Spinal cord (tissue), 10 donors: Measurements from ENCODE around the gene DKKL1. TPM values are rescaled to one million over a fixed set of nuclear protein-coding genes. Genes with fewer than 3 reads are reported as not detected.
"Not testable (repeated sequence)": the region's sequence is repeated elsewhere in the genome, so short reads cannot be mapped to it uniquely, and the experiment has no call there.

Experiments
- DNase-seq, 6 donors: peaks; one replicate each; pipeline versions ENCODE4 v3.0.0 to v3.0.0-alpha.2; 2013 to 2015; ENCODE audit warnings: low spot score in 6 of 6, low read depth in 4 of 6
- H3K27ac ChIP-seq: one replicate; pipeline ENCODE4 v1.5.1; 2013; ENCODE audit warnings: low read depth, low read length, control low read depth
- H3K27me3 ChIP-seq: one replicate; pipeline ENCODE4 v1.6.1; 2013; ENCODE audit warnings: low read length; ENCODE audit not compliant: control insufficient read depth, insufficient read depth
- H3K36me3 ChIP-seq: one replicate; pipeline ENCODE4 v1.6.1; 2013; ENCODE audit warnings: low read length; ENCODE audit not compliant: control insufficient read depth, insufficient read depth
- H3K4me1 ChIP-seq: one replicate; pipeline ENCODE4 v1.6.1; 2013; ENCODE audit warnings: low read length; ENCODE audit not compliant: control insufficient read depth, insufficient read depth
- H3K4me3 ChIP-seq: one replicate; pipeline ENCODE4 v1.5.1; 2013; ENCODE audit warnings: low read depth, low read length, control low read depth
- H3K9me3 ChIP-seq: one replicate; pipeline ENCODE4 v1.6.1; 2013; ENCODE audit warnings: low read length; ENCODE audit not compliant: control insufficient read depth, insufficient read depth
- WGBS: methylation state at CpG from one replicate; pipeline ENCODE4 v1.1.5; 2013; ENCODE audit warnings: missing lambda C conversion rate; ENCODE audit not compliant: insufficient coverage; 5-methylcytosine and 5-hydroxymethylcytosine counted together
- long read RNA-seq, 4 donors: transcript quantifications; one replicate each; lab custom pipeline, GENCODE V29; 2026
- polyA plus RNA-seq, 2 donors: library from polyadenylated mRNA; unstranded; fragments of 120-200 nt; gene quantifications; one replicate each; pipeline ENCODE4 v1.2.1, GENCODE V29; 2013; ENCODE audit not compliant: insufficient read length in 2 of 2
- total RNA-seq, 2 donors: library from RNA; depleted of rRNA in 1 of 2; stranded (reverse); fragments of 120-200 nt in 1 of 2; fragments of >200 nt in 1 of 2; gene quantifications; one replicate each; pipeline versions ENCODE4 v1.2.3 to v1.2.4, GENCODE V29; 2013 to 2014
- donor health status: healthy.

The DKKL1 gene
- total RNA-seq (1 to 10 TPM in 1 of 2 donors, under 1 TPM in 1; 0.69 to 3.4 TPM), polyA plus RNA-seq (1 to 10 TPM; 2.7 to 3.2 TPM)
- long read RNA-seq, donor 1: 0 reads
- long read RNA-seq, donor 2: 0 reads
- long read RNA-seq, donor 3, partial matches to known transcripts: 0 of 1 reads
- long read RNA-seq, donor 3, other reads (novel, unspliced or antisense): 0 of 1 reads
- long read RNA-seq, donor 4, partial matches to known transcripts: 0 of 2 reads
- long read RNA-seq, donor 4, other reads (novel, unspliced or antisense): 0 of 2 reads

- Histone ChIP-seq H3K27me3 (peaks cover 31% of the 10 kb centered on the region), H3K4me3 (peak within 1 kb of the TSS; percentile 91), H3K9me3 (peaks cover under 1% of the 10 kb centered on the region), H3K4me1 (peaks cover 33% of the 10 kb centered on the region), H3K36me3 (peaks cover 10% of the 10 kb centered on the region), H3K27ac (peak within 1 kb of the TSS; percentile 97)
- DNase-seq: peak in 5 of 6 donors; percentile 38 to 95 (median 59)
- under 1% methylated on average over 46 of the region's 46 CpGs for WGBS
Measured at GRCh38 chr19:49363268-49364082, at the start of gene DKKL1. TSS of gene DKKL1 (plus strand) at chr19:49363877. CDS start at chr19:49363999, 122 bp downstream.

GRCh38 chr19:49315111-49315510, 48.6 kb upstream of the DKKL1 start:
- DNase-seq: peak in 2 of 6 donors; percentile 8 to 46
- 20% methylated on average over 1 of the region's 1 CpG for WGBS
- Histone ChIP-seq H3K36me3 (peaks cover 9% of the 10 kb centered on the region), H3K4me1 (peaks cover 2% of the 10 kb centered on the region), H3K4me3 (no peak overlapping the region), H3K27ac (no peak overlapping the region), H3K27me3 (no peaks in the 10 kb centered on the region), H3K9me3 (peaks cover 3% of the 10 kb centered on the region)

GRCh38 chr19:49316284-49316683, 47.4 kb upstream of the DKKL1 start:
- peaks cover 6% of the 10 kb centered on the region for H3K9me3 ChIP-seq
- H3K27ac ChIP-seq: no peak overlapping the region
- H3K27me3 ChIP-seq: no peaks in the 10 kb centered on the region
- no peak for DNase-seq
- H3K4me1 ChIP-seq: peaks cover 2% of the 10 kb centered on the region
- no peaks in the 10 kb centered on the region for H3K36me3 ChIP-seq
- H3K4me3 ChIP-seq: no peak overlapping the region

GRCh38 chr19:49318296-49318695, 45.4 kb upstream of the DKKL1 start:
- H3K4me1 ChIP-seq: peaks cover 2% of the 10 kb centered on the region
- DNase-seq: no peak
- H3K4me3 ChIP-seq: no peak overlapping the region
- peaks cover 6% of the 10 kb centered on the region for H3K9me3 ChIP-seq
- no peaks in the 10 kb centered on the region for H3K36me3 ChIP-seq
- H3K27me3 ChIP-seq: no peaks in the 10 kb centered on the region
- no peak overlapping the region for H3K27ac ChIP-seq

- Histone ChIP-seq H3K36me3 (peaks cover 5% of the 10 kb centered on the region), H3K27me3 (no peaks in the 10 kb centered on the region), H3K4me3 (no peak within 1 kb of the TSS), H3K27ac (no peak within 1 kb of the TSS), H3K9me3 (peaks cover 3% of the 10 kb centered on the region), H3K4me1 (no peaks in the 10 kb centered on the region)
- no peak for DNase-seq
- 94% methylated on average over 31 of the region's 38 CpGs for WGBS
Measured at GRCh38 chr19:49324801-49325576, 38.7 kb upstream of the DKKL1 start, which contains the start of gene SLC6A16. TSS of gene SLC6A16 (minus strand) at chr19:49325191. CDS start at chr19:49311347, 13,844 bp downstream.

GRCh38 chr19:49325756-49326155, 37.9 kb upstream of the DKKL1 start:
- DNase-seq, H3K4me3 ChIP-seq, H3K27me3 ChIP-seq, H3K36me3 ChIP-seq, H3K27ac ChIP-seq, H3K4me1 ChIP-seq, H3K9me3 ChIP-seq: not testable (repeated sequence)
- WGBS: 95% methylated on average over 11 of the region's 13 CpGs

GRCh38 chr19:49326165-49326704, 37.4 kb upstream of the DKKL1 start:
- Histone ChIP-seq H3K27ac (no peak overlapping the region), H3K4me1 (peaks cover 3% of the 10 kb centered on the region)
- WGBS: no CpG with 5 or more reads among the region's 3 CpGs

GRCh38 chr19:49327878-49328544, 35.7 kb upstream of the DKKL1 start:
- H3K9me3 ChIP-seq: no peaks in the 10 kb centered on the region
- no peak overlapping the region for H3K27ac ChIP-seq
- H3K4me1 ChIP-seq: peaks cover 3% of the 10 kb centered on the region
- no peaks in the 10 kb centered on the region for H3K27me3 ChIP-seq
- WGBS: 42% methylated on average over 1 of the region's 2 CpGs
- H3K36me3 ChIP-seq: peaks cover 5% of the 10 kb centered on the region
- DNase-seq: no peak
- no peak overlapping the region for H3K4me3 ChIP-seq

More at GRCh38 chr19:49326165-49326704, 37.4 kb upstream of the DKKL1 start:
- no peak for DNase-seq
- H3K4me3 ChIP-seq: no peak overlapping the region
- H3K36me3 ChIP-seq: peaks cover 5% of the 10 kb centered on the region
- H3K27me3 ChIP-seq: no peaks in the 10 kb centered on the region
- H3K9me3 ChIP-seq: no peaks in the 10 kb centered on the region

- H3K9me3 ChIP-seq: no peaks in the 10 kb centered on the region
- H3K36me3 ChIP-seq: peaks cover 5% of the 10 kb centered on the region
- WGBS: no CpG with 5 or more reads among the region's 2 CpGs
- H3K27ac ChIP-seq: no peak overlapping the region
- H3K4me3 ChIP-seq: no peak overlapping the region
- no peak for DNase-seq
- H3K4me1 ChIP-seq: peaks cover 3% of the 10 kb centered on the region
- no peaks in the 10 kb centered on the region for H3K27me3 ChIP-seq
Measured at GRCh38 chr19:49328741-49329140, 34.9 kb upstream of the DKKL1 start.
